Pancreas (tissue), 10 donors: Measurements from ENCODE around the gene BLOC1S6. TPM values are rescaled to one million over a fixed set of nuclear protein-coding genes. Genes with fewer than 3 reads are reported as not detected.

Experiments used
- ATAC-seq, 4 donors: fragments of 200-7000 bp; cut with Tn5 transposase; one replicate each; pipeline versions ENCODE4 v1.8.0 to v1.9.1; 2020; ENCODE audit warnings: mild to moderate bottlenecking in 4 of 4, moderate library complexity in 4 of 4
- DNase-seq, 6 donors: peaks; one replicate each; pipeline ENCODE4 v3.0.0-alpha.2; 2020
- FAIRE-seq: peaks from 2 replicates; lab custom pipeline; 2012; peaks lifted over from hg19 to GRCh38; lab: Jason Lieb, UNC
- H3K27ac ChIP-seq, 4 donors: fragments of 200-600 bp; sonication (generic); 1 replicate in 3 of 4; 2 replicates in 1 of 4; pipeline versions ENCODE4 v1.5.0 to v1.8.0; 2020
- H3K27me3 ChIP-seq, 4 donors: fragments of 200-600 bp; one replicate each; pipeline ENCODE4 v1.8.0; 2021
- H3K36me3 ChIP-seq, 3 donors: fragments of 200-600 bp; sonication (generic) in 1 of 3; one replicate each; pipeline versions ENCODE4 v1.5.0 to v1.8.0; 2020 to 2021
- H3K4me1 ChIP-seq, 3 donors: fragments of 200-600 bp; one replicate each; pipeline ENCODE4 v1.8.0; 2021
- H3K4me3 ChIP-seq, 4 donors: fragments of 200-600 bp; sonication (generic) in 2 of 4; one replicate each; pipeline versions ENCODE4 v1.5.0 to v1.8.0; 2020 to 2021
- H3K9me3 ChIP-seq, 4 donors: fragments of 200-600 bp; one replicate each; pipeline ENCODE4 v1.8.0; 2021
- WGBS, 2 donors: extraction: QIAGEN DNeasy Blood & Tissue Kit; methylation state at CpG; one replicate each; pipeline ENCODE4 v1.1.7; 2013; 5-methylcytosine and 5-hydroxymethylcytosine counted together
- intact Hi-C, 3 donors: fragments of 100-400 bp; cut with DNase I; formaldehyde crosslinking; loops; one replicate each; pipeline versions ENCODE4 v1.11.1 to v1.14.2; 2022
- polyA plus RNA-seq, 2 donors: library from polyadenylated mRNA; stranded (reverse); fragments of 200-250 nt; gene quantifications; one replicate each; pipeline ENCODE4 v1.2.3, GENCODE V29; 2013
- total RNA-seq, 6 donors: library from RNA; stranded (reverse); fragmentation: NEBNext Ultra II Directional in 4 of 6; extraction: Animal tissue kit (Norgen Biotek cat#: 25700) in 4 of 6; gene quantifications; one replicate each; pipeline versions ENCODE4 v1.2.1 to v1.2.4, GENCODE V29; 2021 to 2023
- TF ChIP-seq, protein P1 (sequence below), 4 donors: fragments of 200-600 bp; sonication (generic) in 3 of 4; IDR thresholded peaks; one replicate each; pipeline versions ENCODE4 v1.5.0 to v1.8.0; 2021; ENCODE audit warnings: antibody characterized with exemption in 4 of 4
- donor health status: healthy with polysubstance abuse.
- donor health status: DM: no; HTN: no; CAD: no; lungs with moderate emphysema.
- donor health status: DM: no; HTN: no; CAD: no.
- donor health status: control.
- donor health status: control.
- donor health status: Bipolar disorder and iron deficiency.
- donor health status: DM: yes; HTN: yes; CAD: no.
- donor health status: DM: no; HTN: no; CAD: no.
- donor health status: DM: no; HTN: no; CAD: no.
- donor health status: DM: yes; HTN: yes; CAD: no.

BLOC1S6 gene
- total and polyA plus RNA-seq, 8 donors, result 8.4 to 30.5 (median 17.7) TPM

DNA sequence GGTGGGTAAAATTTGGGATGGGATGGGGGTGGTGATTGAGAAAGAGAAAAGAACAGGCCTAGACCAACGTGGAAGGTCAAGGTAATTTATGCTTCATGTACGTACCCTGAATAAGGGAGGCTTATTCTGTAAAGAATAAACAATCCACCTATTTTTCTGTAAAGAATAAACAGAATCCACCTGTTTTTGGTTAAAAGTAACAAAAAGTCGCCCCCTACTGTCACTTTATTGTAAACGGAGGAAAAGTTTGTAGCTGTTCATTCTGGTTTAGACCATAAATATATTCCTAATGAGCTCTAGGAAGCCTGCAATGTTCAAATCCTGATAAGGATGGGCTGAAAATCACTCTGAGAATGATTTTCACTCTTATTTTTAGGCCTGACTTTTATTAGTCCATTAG, 24.1 kb downstream of the BLOC1S6 start:
- H3K27me3 ChIP-seq, result no peaks in the 10 kb centered on the region
- WGBS, 2 donors, result 14 to 17% methylated on average over 4 of the region's 4 CpGs
- no peak for DNase-seq
- FAIRE-seq, result peak; percentile 29
- ATAC-seq, result no peak
- no peaks in the 10 kb centered on the region for H3K4me1 ChIP-seq
- intact Hi-C loops, result loop anchor here in 2 of 3 donors (5.0 to 10.0 kb wide), 3 partner anchors 87 to 157 kb away; partner anchors contain the start of gene SLC30A4 (in 1 of the 2)
- TF ChIP-seq, protein P1, sequence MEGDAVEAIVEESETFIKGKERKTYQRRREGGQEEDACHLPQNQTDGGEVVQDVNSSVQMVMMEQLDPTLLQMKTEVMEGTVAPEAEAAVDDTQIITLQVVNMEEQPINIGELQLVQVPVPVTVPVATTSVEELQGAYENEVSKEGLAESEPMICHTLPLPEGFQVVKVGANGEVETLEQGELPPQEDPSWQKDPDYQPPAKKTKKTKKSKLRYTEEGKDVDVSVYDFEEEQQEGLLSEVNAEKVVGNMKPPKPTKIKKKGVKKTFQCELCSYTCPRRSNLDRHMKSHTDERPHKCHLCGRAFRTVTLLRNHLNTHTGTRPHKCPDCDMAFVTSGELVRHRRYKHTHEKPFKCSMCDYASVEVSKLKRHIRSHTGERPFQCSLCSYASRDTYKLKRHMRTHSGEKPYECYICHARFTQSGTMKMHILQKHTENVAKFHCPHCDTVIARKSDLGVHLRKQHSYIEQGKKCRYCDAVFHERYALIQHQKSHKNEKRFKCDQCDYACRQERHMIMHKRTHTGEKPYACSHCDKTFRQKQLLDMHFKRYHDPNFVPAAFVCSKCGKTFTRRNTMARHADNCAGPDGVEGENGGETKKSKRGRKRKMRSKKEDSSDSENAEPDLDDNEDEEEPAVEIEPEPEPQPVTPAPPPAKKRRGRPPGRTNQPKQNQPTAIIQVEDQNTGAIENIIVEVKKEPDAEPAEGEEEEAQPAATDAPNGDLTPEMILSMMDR (IDR thresholded peaks at IDR 0.05), result peak in 2 of 4 donors; percentile 13 to 20
- H3K36me3 ChIP-seq, result peaks cover 0 to 9% (median 1%) of the 10 kb centered on the region in 3 donors
- no peak overlapping the region for H3K27ac ChIP-seq
- H3K9me3 ChIP-seq, result no peaks in the 10 kb centered on the region
- no peak overlapping the region for H3K4me3 ChIP-seq

DNA sequence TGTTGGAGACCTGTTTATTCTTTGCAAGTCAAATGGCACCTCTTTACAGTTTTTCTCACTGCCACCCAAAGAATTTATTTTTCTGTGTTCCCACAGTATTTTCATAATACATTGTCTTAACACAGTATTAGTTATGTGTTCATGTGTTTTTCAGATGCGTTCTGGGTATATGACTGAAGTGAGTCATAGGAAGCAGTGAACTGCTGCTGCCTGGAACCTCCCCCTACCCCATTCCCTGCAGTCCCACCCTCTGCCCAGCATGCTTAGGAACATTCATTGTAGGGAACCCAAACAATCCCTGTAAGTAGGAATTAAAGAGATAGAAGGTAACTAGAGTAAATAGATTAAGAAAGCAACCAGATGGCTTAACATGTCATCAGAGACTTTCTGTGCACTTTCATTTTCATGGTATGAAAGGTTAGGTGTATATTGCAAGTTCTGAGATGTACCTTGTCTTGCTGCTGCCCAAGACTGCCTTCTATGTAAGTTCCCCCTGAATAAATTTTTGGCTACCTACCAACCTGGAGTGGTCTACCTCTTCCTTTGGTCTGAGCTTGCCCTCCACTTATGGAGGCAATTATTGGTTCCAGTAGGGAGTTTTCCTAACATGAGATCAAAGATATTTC, 25.7 kb downstream of the BLOC1S6 start:
- H3K27me3 ChIP-seq, result no peaks in the 10 kb centered on the region
- FAIRE-seq, result no peak
- no peak for DNase-seq
- no peak for ATAC-seq
- H3K36me3 ChIP-seq, result peaks cover 0 to 9% (median 0%) of the 10 kb centered on the region in 3 donors
- TF ChIP-seq, protein P1 (IDR thresholded peaks at IDR 0.05), result no peak
- no peaks in the 10 kb centered on the region for H3K9me3 ChIP-seq
- 64 to 69% methylated on average over 1 of the region's 1 CpG for WGBS, 2 donors
- intact Hi-C loops, result loop anchor here in 2 of 3 donors (5.0 to 10.0 kb wide), 3 partner anchors 88 to 158 kb away; partner anchors contain the start of gene SLC30A4 (in 1 of the 2)
- H3K27ac ChIP-seq, result no peak overlapping the region
- H3K4me1 ChIP-seq, result no peaks in the 10 kb centered on the region
- no peak overlapping the region for H3K4me3 ChIP-seq

DNA sequence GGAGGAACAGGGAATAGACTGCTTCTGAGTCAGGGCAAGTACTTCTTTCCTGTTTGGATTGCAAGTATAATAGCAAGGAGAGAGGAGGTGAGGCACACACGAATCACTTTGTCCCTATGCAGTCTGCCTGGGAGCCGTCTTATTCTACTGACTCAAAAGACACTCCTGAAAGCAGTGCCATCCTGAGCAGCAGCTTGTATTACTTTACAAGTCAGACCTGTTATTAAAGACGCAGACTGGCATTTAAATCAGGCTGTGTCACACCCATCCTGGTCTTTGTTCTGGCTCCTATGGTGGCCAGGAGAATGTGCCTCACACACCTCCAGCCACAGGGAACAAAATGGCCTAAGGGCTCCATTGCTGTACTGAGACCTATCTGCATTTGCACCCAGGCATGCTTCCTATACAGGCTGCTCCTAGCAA, 29.7 kb downstream of the BLOC1S6 start:
- Histone ChIP-seq H3K36me3 (no peaks in the 10 kb centered on the region), H3K27ac (no peak overlapping the region), H3K4me1 (no peaks in the 10 kb centered on the region), H3K4me3 (no peak overlapping the region), H3K9me3 (no peaks in the 10 kb centered on the region), H3K27me3 (no peaks in the 10 kb centered on the region)
- ATAC-seq, result no peak
- DNase-seq, result no peak
- TF ChIP-seq, protein P1 (IDR thresholded peaks at IDR 0.05), result no peak
- intact Hi-C loops, result loop anchor here in 1 of 3 donors (10.0 kb wide), 2 partner anchors 92 to 162 kb away; partner anchors contain the start of gene SLC30A4
- FAIRE-seq, result no peak
- WGBS, 2 donors, result 75 to 82% methylated on average over 3 of the region's 3 CpGs

DNA sequence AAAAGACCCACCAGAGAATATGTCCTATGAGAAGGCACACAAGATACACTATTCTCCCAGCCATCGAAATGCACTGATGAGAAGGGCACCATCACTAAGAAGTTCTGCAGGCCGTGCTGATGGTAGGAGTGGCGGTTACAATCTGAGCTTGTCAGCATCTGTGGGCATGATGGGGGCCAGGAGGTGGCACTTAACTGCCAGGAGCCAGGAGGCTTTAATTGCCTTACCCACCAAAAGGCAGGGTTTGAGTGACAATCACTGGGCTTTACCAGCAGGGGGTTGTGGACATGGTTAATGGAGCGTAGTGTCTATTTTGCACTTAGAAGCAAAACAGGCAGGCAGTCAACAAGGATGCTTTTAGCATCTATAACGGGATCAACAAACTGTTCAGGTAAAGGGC, 31.6 kb downstream of the BLOC1S6 start:
- intact Hi-C loops, result loop anchor here in 1 of 3 donors (10.0 kb wide), 2 partner anchors 94 to 164 kb away; partner anchors contain the start of gene SLC30A4
- FAIRE-seq (no peak), DNase-seq (no peak), ATAC-seq (peak in 2 of 4 donors; percentile 19 to 31)
- no peaks in the 10 kb centered on the region for H3K36me3 ChIP-seq
- H3K9me3 ChIP-seq, result no peaks in the 10 kb centered on the region
- no peak overlapping the region for H3K27ac ChIP-seq
- no peaks in the 10 kb centered on the region for H3K4me1 ChIP-seq
- no peaks in the 10 kb centered on the region for H3K27me3 ChIP-seq
- H3K4me3 ChIP-seq, result no peak overlapping the region
- TF ChIP-seq, protein P1 (IDR thresholded peaks at IDR 0.05), result no peak
- WGBS, 2 donors, result 88 to 93% methylated on average over 5 of the region's 5 CpGs

DNA sequence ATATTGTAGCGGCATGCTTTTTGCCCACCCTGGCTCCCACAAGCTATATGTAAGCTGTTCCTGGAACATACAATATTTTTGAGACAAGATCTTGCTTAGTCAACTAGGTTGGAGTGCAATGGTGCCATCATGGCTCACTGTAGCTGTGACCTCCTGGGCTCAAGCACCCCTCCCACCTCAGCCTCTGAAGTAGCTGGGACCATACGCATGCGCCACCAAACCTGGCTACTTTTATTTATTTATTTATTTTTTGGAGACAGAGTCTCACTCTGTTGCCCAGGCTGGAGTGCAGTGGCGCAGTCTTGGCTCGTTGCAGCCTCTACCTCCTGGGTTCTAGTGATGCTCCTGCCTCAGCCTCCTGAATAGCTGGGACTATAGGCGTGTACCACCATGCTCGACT, 41.0 kb downstream of the BLOC1S6 start:
- WGBS, 2 donors, result 82 to 83% methylated on average over 7 of the region's 7 CpGs

More for the DNA sequence above, 41.0 kb downstream of the BLOC1S6 start:
- intact Hi-C loops, result no loop called here
- Histone ChIP-seq H3K36me3 (no peaks in the 10 kb centered on the region), H3K9me3 (no peaks in the 10 kb centered on the region), H3K27me3 (no peaks in the 10 kb centered on the region), H3K4me1 (no peaks in the 10 kb centered on the region), H3K27ac (no peak overlapping the region), H3K4me3 (no peak overlapping the region)
- DNase-seq, result no peak
- TF ChIP-seq, protein P1 (IDR thresholded peaks at IDR 0.05), result no peak
- no peak for FAIRE-seq
- ATAC-seq, result no peak
